Epidermal melanocyte (primary cell): ENCODE results near the gene RMRP.
"Not testable (repeated sequence)": the region's sequence is repeated elsewhere in the genome, so short reads cannot be mapped to it uniquely, and the experiment has no call there.

Experiments used
- DNase-seq: peaks from one replicate; pipeline ENCODE4 v3.0.0; 2011; ENCODE audit warnings: low spot score; ENCODE audit not compliant: insufficient read length

The RMRP gene

GRCh38 chr9:35612843-35613242, 45.0 kb downstream of the RMRP start:
- no peak for DNase-seq

- not testable (repeated sequence) for DNase-seq
These were observed 45.8 kb downstream of the RMRP start for GRCh38 chr9:35612066-35612465.

GRCh38 chr9:35611230-35611797, 46.5 kb downstream of the RMRP start:
- no peak for DNase-seq

- DNase-seq = no peak
These were observed 48.0 kb downstream of the RMRP start for GRCh38 chr9:35609820-35610163.

GRCh38 chr9:35609001-35609819, 48.6 kb downstream of the RMRP start:
- DNase-seq = no peak

DNA sequence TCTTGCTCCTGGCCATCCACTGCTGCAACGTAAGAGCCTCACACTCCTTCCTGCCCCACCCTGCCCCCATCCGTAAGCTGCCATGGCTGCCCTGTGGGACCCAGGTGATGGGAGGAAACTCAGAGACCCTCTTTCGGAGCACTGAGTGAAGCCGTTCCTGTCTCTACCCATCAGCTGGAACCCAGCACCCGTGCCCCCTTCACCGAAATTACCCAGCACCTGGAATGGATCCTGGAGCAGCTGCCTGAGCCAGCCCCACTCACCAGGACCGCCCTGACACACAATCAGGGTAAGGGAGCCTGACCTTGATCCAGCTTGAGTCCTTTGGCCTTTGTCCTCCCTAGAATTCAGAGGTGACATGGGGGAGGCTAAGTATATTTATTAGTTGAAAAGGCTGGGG, 49.6 kb downstream of the RMRP start:
- DNase-seq = no peak
